Effector CD4-positive, alpha-beta T cell (primary cell): Measurements from ENCODE around the gene SLC39A11.

Experiments
- DNase-seq: peaks from one replicate; pipeline ENCODE4 v3.0.0-alpha.2; 2020

SLC39A11 gene

GRCh38 chr17:72606656-72607055, 485.8 kb downstream of the SLC39A11 start:
- no peak for DNase-seq

- DNase-seq: no peak
Measured at GRCh38 chr17:72605543-72605942, 486.9 kb downstream of the SLC39A11 start.

- DNase-seq: no peak
Measured at GRCh38 chr17:72604518-72604917, 488.0 kb downstream of the SLC39A11 start.

DNA sequence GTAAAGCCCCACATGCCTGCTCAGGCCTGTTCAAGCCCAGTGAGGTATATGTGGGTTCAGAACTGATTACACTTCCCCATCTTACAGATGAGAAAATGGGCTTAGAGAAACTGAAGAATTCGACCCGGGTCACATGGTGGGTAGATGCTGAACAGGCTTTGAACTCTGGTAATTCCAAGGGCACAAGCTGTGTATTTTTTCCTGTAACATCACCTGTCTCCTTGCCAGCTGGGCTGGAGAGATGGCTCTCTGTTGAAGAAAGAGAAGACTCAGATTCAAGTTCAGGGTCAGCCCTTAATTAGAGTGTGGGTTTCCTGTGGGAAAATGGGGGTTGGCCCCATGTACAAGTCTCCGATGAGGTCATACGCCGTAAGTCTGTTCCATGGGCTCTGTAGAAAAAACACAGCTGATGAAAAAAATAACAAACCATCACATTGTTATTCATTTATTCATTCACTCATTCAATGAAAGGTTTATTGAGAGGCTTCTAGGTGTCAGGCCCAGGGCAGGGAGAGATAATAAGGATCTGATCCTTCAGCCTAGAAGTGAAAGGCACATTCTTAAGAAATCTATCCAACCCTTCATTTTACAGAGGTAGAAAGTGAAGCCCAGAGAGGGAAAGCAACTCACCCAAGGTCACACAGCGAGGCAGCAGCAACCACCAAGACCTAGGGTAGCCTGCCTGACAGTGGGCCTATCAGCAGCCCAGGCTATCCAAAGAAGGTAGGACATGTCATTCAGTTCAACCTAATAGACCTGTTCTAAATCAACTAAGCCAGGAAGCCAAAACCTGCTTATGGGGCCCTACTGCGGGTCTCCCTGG, 488.9 kb downstream of the SLC39A11 start:
- DNase-seq: no peak

GRCh38 chr17:72602517-72603419, 489.7 kb downstream of the SLC39A11 start:
- no peak for DNase-seq

DNA sequence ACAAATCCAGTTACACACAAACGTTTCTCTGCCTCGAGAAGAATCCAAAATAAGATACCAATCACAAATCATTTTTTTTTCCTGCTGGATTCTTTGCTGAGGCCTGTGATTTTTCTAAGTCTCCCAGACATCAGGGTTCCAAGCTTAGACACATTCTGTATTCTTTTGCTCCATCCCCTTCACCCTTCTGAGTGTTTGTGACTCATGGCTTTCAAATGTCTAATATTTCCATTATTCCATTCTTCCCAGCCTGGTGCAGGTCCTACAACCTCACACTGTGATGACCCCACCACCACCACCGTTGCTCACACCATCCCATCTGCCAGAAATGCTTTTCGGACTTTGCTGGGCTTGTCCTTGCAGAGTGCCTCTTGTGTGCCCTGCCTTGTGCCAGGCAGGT, 491.6 kb downstream of the SLC39A11 start:
- no peak for DNase-seq

- no peak for DNase-seq
Measured at GRCh38 chr17:72599891-72600290, 492.6 kb downstream of the SLC39A11 start.

DNA sequence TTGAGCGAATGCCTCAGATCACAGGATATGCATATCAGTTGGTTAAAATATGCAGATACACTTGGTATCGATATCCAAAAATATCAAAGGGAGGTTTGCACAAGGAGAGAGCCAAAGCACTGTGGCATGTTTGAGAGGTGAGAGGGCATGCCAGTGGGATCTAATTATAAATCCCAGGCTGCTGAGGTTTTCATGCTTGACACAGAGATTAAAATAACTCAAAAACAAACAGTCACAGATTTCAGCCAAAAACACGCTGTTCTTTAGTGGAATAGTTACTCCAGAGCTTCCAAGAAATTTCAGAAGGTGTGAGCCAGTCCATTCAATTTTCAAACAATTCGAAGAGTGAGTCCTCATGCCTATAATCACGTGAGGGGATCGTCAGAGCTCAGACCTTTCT, 493.8 kb downstream of the SLC39A11 start:
- no peak for DNase-seq

DNA sequence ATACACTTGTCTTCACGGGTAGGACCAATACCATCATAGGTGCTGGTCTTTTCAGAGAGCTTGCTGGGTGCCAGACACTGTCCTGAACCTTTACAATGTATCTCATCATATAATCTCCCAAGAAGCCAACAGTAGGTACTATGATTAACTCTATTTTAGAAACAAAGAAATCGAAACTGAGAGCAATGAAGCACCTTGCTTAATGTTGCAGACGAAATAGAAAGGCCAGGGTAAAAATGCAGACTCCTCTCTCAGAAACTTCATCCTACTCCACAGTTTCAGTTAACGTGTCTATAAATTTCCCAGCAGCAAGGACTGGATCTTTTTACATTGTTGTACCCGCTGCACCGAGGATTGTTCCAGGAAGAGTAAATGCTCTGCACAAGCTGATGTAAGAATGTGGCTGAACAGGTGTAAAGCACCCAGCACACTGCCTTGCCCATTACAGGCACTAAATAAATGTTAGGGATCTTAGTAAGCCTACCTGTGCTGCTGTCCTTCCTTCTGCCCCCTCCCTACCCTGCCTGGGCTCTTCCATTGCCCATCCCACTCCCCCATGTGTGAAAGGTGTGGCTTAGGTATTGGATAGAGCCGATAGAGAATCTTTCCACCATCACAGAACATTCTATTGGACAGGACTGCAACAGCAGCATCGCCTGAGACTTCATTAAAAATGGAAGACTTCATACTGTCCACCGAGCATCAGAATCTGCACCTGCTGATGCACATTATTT, 495.0 kb downstream of the SLC39A11 start:
- no peak for DNase-seq
